ENCODE data around the gene NCKAP5. TPM values are rescaled to one million over a fixed set of nuclear protein-coding genes. Genes with fewer than 3 reads are reported as not detected.

NCKAP5 gene
- polyA plus RNA-seq, 1 experiment: 2.1 TPM

DNA sequence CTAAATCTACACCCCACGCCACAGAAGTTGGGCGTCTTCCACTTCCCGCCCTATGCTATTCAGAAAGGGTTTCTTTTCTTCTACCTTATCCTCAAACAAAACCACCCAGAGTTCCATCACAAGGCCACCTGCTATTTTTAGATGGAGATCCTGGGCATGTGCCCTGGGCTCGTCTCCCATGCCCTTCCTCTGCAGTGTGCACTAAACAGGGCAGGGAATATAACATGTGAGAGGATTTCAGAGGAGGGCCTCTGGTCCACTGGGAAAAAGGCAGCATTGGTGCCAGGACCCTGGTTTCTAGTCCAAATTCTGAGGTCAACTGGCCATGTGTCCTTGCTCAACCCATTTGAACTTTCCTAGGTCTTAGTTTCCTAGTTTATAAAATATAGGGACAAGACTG is 320.0 kb downstream of the NCKAP5 start:
- POLR2A ChIA-PET: no interaction called here
- Histone ChIP-seq H3K27me3 (ENCODE audit: control insufficient read depth, insufficient read depth, low read length) (no peaks in the 10 kb centered on the region), H3K36me3 (ENCODE audit: control insufficient read depth, insufficient read depth, low read length) (peaks cover 1% of the 10 kb centered on the region), H3K4me3 (ENCODE audit: low read depth, low read length) (no peak overlapping the region)
- CTCF ChIA-PET: interaction anchor here (0.6 kb wide), 1 partner anchor 39 kb away, joined by 3 read pairs; no protein-coding TSS in a partner anchor
- no peak for DNase-seq (ENCODE audit: low read depth)
- TF ChIP-seq, protein P1, sequence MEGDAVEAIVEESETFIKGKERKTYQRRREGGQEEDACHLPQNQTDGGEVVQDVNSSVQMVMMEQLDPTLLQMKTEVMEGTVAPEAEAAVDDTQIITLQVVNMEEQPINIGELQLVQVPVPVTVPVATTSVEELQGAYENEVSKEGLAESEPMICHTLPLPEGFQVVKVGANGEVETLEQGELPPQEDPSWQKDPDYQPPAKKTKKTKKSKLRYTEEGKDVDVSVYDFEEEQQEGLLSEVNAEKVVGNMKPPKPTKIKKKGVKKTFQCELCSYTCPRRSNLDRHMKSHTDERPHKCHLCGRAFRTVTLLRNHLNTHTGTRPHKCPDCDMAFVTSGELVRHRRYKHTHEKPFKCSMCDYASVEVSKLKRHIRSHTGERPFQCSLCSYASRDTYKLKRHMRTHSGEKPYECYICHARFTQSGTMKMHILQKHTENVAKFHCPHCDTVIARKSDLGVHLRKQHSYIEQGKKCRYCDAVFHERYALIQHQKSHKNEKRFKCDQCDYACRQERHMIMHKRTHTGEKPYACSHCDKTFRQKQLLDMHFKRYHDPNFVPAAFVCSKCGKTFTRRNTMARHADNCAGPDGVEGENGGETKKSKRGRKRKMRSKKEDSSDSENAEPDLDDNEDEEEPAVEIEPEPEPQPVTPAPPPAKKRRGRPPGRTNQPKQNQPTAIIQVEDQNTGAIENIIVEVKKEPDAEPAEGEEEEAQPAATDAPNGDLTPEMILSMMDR (IDR thresholded peaks at IDR 0.05; ENCODE audit: insufficient read depth, low read depth, low read length): no peak

DNA sequence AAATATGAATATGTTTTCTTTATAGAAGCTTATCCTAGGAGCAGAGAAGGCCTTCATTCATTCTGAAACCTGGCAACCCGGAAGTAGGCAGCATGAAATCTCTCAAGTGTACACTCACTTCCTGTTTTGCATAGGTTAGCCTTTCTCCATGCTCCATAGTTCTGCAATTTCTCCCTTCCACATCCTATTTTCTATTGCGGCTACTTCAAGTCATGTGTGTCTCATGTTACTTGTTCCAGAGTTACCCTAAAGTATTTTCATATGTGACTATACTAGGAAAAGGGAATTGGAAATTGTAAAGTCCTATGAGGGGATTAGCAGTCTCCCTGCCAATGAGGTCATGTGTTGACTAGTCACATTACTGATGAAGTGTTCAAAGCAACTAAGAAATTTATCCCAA is 320.6 kb downstream of the NCKAP5 start:
- Histone ChIP-seq H3K27me3 (ENCODE audit: control insufficient read depth, insufficient read depth, low read length) (no peaks in the 10 kb centered on the region), H3K4me3 (ENCODE audit: low read depth, low read length) (no peak overlapping the region), H3K36me3 (ENCODE audit: control insufficient read depth, insufficient read depth, low read length) (peaks cover 1% of the 10 kb centered on the region)
- no peak for DNase-seq (ENCODE audit: low read depth)
- ChIA-PET CTCF (interaction anchor here (0.6 kb wide), 1 partner anchor 39 kb away, joined by 3 read pairs; no protein-coding TSS in a partner anchor), POLR2A (no interaction called here)
- TF ChIP-seq, protein P1 (IDR thresholded peaks at IDR 0.05; ENCODE audit: insufficient read depth, low read depth, low read length): no peak

DNA sequence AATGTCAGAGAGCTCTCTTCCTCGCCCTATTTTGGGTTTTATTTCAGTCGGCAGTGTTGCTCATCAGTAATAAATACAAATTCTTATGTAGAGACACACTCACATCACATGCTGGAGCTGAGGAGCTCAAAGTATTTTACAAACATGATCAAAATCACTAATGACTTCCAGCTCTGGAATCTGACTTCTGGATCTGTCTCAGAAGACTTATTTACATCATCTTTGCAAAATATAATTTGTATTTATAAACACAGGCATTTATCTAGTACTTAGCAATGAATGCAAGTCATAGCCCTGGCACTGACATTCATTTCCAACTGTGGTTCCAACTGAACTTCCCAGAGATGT is 327.1 kb downstream of the NCKAP5 start:
- CTCF ChIA-PET: no interaction called here
- H3K36me3 ChIP-seq (ENCODE audit: control insufficient read depth, insufficient read depth, low read length): peaks cover 1% of the 10 kb centered on the region
- peak; percentile 82 for DNase-seq (ENCODE audit: low read depth)
- POLR2A ChIA-PET: no interaction called here
- peak overlapping the region; percentile 24 for H3K4me3 ChIP-seq (ENCODE audit: low read depth, low read length)
- H3K27me3 ChIP-seq (ENCODE audit: control insufficient read depth, insufficient read depth, low read length): no peaks in the 10 kb centered on the region
- TF ChIP-seq, protein P1 (IDR thresholded peaks at IDR 0.05; ENCODE audit: insufficient read depth, low read depth, low read length): no peak

DNA sequence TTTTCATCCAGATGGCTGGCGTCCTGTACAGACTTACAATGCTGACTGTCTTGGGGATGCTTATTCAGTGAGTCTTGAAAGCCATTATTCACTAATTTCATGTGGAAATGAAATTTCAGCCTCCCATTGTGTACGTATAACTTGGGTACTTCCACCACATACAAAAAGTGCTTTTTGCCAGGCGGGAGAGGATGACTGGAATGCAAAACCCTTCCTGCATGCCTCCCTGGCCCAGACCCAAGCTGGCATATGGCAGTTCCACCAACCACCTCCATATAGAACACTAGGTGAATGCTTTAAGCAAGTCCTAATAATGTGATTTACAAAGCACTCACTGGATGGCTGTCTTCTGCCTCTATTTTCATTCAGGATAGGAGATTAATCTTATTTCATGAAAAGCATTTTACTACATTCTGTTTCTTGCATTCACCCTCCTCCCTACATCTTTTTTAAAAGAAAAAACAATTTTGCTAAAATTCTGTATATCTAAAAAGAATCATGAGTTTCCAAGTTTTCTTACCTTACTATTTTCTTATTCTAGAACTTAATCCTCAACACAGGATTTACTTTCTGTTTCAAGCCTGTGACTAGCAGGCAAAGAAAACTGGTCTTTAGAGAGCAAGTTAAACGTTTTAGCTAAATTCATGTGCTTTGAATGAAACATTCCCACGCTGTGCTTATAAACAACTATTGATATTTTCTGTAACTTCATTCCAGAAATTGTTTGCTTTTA is 327.6 kb downstream of the NCKAP5 start:
- Histone ChIP-seq H3K4me3 (ENCODE audit: low read depth, low read length) (peak overlapping the region; percentile 24), H3K36me3 (ENCODE audit: control insufficient read depth, insufficient read depth, low read length) (no peaks in the 10 kb centered on the region), H3K27me3 (ENCODE audit: control insufficient read depth, insufficient read depth, low read length) (no peaks in the 10 kb centered on the region)
- ChIA-PET POLR2A (no interaction called here), CTCF (no interaction called here)
- TF ChIP-seq, protein P1 (IDR thresholded peaks at IDR 0.05; ENCODE audit: insufficient read depth, low read depth, low read length): no peak
- no peak for DNase-seq (ENCODE audit: low read depth)

DNA sequence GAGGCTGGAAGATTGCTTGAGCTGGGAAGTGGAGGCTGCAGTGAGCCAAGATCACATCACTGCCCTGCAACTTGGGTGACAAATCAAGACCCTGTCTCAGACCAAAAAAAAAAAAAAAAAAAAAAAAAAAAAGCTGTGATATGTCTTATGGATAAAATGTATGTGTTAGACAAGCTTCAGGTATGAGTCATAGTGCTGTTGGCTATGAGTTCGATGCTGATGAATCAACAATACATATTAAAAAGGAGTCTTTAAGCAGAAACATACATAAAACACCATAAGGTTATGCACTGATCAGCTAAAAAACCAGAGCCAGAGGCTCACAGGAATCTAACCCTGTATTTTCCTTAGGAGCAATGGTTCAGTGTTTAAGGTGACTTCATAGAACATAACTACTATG is 332.3 kb downstream of the NCKAP5 start:
- no peak overlapping the region for H3K4me3 ChIP-seq (ENCODE audit: low read depth, low read length)
- POLR2A ChIA-PET: interaction anchor here (0.7 kb wide), 1 partner anchor 773 kb away, joined by 9 read pairs; no protein-coding TSS in a partner anchor
- H3K36me3 ChIP-seq (ENCODE audit: control insufficient read depth, insufficient read depth, low read length): no peaks in the 10 kb centered on the region
- TF ChIP-seq, protein P1 (IDR thresholded peaks at IDR 0.05; ENCODE audit: insufficient read depth, low read depth, low read length): no peak
- CTCF ChIA-PET: interaction anchor here (0.9 kb wide), 1 partner anchor 325 kb away, joined by 3 read pairs; no protein-coding TSS in a partner anchor
- no peak for DNase-seq (ENCODE audit: low read depth)
- H3K27me3 ChIP-seq (ENCODE audit: control insufficient read depth, insufficient read depth, low read length): no peaks in the 10 kb centered on the region
